C4-2B (cell line): ENCODE results near the gene UHRF1.

Experiments used
- CTCF ChIP-seq: fragments of 450-650 bp; conservative IDR thresholded peaks from 2 replicates; pipeline ENCODE4 v1.5.1; 2017; ENCODE audit warnings: mild to moderate bottlenecking
- ZFX ChIP-seq: fragments of 450-650 bp; IDR thresholded peaks from 2 replicates; pipeline ENCODE4 v1.6.1; 2017

- TF ChIP-seq CTCF (no peak), ZFX (no peak)
These were observed 60.7 kb downstream of the UHRF1 start for GRCh38 chr19:4969772-4970531.
